Endometrial microvascular endothelial cells (primary cell): ENCODE results near the gene USH2A. TPM values are rescaled to one million over a fixed set of nuclear protein-coding genes. Genes with fewer than 3 reads are reported as not detected.

Experiments used
- in situ Hi-C: cut with HindIII; loops from 2 replicates; pipeline ENCODE4 v1.10.0; 2017; ENCODE audit warnings: low sequenced_read_pairs, low pct_unique_long_range_greater_than_20kb; ENCODE audit errors: inconsistent ontology term
- total RNA-seq: library from RNA; depleted of rRNA; stranded (reverse); fragments of >200 nt; gene quantifications from one replicate; pipeline ENCODE4 v1.2.3, GENCODE V29; 2015; ENCODE audit errors: inconsistent ontology term

Gene USH2A
- not detected for total RNA-seq

GRCh38 chr1:216422821-216423520 is at the start of gene USH2A:
TSS of gene USH2A (minus strand) at chr1:216423448. CDS start at chr1:216422336, 1,112 bp downstream.
- in situ Hi-C loops = no loop called here

- in situ Hi-C loops = no loop called here
Observed at GRCh38 chr1:216466162-216466801, 43.0 kb upstream of the USH2A start.

DNA sequence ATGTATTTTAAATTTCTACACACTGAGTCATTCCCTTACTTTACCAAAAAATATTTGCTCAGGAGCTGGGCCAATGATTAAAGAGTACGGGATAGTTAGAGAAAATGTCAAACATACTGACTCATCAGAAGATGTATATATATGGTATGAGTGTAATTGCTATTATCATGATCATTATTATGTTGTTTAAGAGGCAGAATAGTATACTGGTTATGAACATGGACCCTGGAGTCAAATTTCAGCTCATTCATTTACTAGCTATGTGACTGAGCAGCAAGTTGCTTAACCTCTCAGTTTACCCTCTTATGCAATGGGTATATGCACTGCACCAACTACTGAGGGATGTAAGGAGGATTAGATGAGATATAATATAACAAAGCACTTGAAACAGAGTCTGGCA is 41.2 kb upstream of the USH2A start:
- in situ Hi-C loops = no loop called here

DNA sequence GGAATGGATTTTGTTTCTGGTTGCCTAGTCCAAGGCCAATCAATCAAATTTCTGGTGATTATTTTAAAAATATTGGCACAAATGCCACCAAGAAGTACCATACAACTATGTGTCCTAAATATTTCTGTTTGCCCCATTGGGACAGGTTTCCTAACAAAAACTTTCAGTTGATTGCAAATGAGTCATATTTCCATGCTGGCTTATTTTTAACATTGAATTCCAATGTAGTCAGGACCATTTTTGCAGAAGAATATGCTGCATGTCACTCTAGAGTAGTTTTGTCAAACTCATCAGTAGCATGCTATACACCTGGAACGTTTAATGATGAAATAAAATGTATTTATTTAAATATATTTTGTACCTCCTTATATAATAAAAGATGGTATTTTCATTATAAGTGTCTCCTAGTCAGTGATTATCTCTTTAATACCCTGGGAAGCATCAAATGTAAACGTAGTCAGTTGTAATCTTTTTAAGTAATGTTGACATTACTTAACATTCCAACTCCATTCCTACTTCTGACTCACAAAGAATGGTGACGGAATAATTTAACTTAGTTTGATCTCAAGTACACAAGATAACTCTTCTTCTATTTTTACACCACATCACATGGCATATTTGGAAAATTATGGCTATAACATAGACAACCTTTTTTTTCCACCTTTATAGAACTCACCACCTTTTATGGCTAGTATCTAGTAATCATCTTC is 39.0 kb upstream of the USH2A start:
- in situ Hi-C loops = no loop called here

- in situ Hi-C loops = no loop called here
Observed at GRCh38 chr1:216461466-216461865, 38.2 kb upstream of the USH2A start.

DNA sequence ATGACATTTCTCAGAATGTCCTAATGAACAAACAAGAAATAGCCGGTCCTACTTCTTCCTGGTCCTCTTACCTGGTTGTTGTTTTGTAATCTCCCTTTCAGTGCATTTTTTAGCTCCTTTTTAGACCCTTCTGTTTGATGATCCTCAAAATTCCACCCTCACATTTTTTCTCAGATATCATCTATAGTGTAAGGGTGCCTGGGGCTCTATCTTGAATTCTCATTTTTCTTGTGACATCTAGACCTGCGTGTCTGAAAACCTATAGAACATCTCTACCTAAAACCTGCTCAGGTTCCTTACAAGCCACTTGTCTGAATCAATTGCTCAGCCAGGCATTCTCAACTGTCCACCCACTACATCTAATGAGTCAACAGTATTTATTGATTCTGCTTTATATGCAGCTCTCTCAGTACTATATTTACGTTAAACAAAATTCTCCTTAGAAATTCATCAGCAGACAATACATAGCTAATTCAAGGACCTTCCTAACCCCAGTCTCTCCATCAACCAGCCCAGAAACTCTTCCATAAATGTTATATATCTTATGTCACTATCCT is 36.5 kb upstream of the USH2A start:
- in situ Hi-C loops = no loop called here

GRCh38 chr1:216458812-216459211 is 35.6 kb upstream of the USH2A start:
- in situ Hi-C loops = no loop called here

- in situ Hi-C loops = no loop called here
Observed at GRCh38 chr1:216457356-216457755, 34.1 kb upstream of the USH2A start.

- in situ Hi-C loops = no loop called here
Observed at GRCh38 chr1:216456682-216457081, 33.4 kb upstream of the USH2A start.

DNA sequence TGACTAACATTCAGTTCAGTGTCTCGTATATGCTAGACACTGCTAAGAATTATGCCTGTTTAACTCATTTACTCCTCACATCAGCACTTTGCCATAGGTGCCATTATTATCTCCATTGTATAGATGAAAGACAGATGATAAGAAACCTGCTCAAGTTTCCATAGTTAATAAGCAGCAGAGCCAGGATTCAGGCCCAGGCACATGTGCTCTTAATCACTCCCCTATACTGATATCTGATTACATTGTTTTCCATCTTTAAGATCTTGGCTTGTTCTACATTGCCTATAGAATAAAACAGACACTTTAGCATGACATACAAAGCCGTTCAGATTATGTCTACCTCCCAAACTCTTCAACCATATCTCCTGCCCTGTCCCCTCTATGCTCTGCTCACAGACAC is 30.5 kb upstream of the USH2A start:
- in situ Hi-C loops = no loop called here

DNA sequence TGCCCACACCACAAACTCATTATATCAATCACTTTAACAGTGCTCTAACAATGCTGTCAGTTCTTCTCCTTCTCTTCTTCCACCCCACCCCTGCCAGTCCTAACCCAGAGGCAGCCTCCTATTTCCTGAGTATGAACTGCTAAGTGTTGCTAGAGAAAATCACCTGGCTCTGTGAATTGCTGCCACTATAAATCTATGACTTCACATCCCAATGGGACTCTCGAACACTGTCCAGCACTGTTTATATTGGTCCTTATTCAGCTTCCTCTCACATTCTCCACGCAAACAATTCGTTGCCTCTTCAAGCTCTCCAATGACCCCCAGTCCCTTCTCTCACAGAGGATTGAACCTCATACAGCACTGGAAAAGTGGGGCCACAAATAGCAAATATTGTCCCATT is 27.0 kb upstream of the USH2A start:
- in situ Hi-C loops = no loop called here

DNA sequence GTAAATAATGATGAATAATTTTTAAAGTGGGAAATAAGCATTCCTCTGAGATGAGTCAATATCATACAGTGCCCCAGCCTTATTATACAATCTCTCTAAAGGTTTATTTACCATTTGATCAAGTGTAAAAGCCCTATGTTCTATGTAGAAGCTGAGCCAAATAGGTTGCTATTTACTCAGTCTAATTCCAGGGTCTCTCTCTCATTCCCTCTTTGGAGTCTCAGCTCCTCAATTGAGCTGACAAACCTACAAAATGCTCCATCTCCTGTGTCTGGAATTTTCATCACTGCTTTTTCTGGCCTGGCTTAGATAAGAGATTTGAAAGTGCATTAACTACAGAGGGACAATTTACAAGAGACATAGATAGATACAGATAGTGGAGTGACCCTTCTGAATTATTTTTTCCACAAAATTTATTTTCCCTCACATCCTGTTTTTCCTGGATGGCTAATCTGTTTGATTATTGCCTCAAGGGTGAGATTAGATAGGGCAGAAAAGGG is 24.8 kb upstream of the USH2A start:
- in situ Hi-C loops = no loop called here

DNA sequence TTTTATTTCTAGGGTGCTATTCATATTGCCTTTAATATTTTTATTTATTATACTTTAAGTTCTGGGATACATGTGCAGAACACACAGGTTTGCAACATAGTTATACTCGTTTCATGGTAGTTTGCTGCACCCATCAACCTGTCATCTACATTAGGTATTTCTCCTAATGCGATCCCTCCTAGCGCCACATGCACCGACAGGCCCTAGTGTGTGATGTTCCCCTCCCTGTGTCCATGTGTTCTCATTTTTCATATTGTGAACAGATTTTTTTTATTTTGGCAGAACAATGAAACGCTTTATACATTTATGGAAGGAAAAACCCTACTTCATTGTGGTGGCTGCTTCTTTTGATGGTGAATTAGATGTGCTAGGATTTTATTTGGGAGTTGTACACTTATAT is 14.4 kb upstream of the USH2A start:
- in situ Hi-C loops = no loop called here

DNA sequence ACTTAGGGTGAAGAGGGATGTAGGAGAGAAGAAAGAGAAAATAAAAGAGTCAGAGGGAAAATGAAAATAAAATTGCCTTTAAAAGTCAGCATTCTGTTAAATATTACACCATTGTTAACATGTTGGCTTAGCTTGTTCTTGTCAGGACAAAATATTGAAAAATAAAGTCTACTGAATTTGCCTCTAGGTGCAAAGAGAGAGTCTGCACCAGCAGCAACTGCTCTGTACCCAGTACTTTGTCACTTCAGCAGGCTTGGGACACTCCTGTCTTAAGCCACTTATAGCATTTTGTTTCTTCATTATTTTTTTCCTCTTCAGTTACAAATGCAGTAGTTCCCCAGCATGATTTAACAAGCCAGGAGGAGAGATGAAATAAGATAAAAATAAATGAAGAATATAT is 11.0 kb upstream of the USH2A start:
- in situ Hi-C loops = no loop called here

DNA sequence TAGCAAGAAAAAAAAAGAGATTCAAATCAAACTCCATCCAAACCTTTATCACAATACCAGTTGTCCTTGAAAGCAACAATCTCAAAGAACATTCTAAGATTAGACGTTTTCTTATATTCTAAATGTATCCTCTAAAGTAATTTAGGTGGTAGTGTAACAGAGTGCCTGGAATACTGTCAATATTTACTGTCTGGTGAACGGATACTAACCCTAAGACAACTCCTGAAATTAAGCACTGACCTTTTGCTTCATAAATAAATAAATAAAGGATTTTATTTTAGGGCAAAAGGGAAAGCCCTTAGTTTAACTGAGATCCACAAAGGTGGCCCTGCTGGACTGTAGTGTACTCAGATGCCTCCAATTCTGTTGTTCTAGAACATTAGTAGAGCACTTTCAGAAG is 9.9 kb upstream of the USH2A start:
- in situ Hi-C loops = no loop called here

- in situ Hi-C loops = no loop called here
Observed at GRCh38 chr1:216430744-216431143, 7.5 kb upstream of the USH2A start.

GRCh38 chr1:216425577-216425976 is 2.3 kb upstream of the USH2A start:
- in situ Hi-C loops = no loop called here

DNA sequence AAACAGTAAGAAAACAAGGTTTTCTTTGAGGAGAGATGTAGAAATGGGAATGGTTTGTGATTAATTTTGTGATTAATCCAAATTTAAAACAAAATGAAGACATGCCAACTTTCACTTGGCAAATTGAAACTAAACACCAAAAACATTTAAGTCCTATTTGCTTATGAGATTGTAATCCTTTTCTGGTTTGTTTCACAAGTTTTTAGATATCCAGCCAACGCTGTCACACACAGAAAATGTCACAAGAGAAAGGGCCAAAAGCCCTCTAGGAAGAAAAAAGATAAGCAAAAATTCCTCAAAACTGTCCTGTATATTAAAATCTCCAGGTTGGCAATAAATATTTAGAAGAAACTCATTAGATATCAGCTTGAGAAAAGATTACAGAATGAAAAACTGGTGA is 2.5 kb downstream of the USH2A start:
- in situ Hi-C loops = no loop called here

DNA sequence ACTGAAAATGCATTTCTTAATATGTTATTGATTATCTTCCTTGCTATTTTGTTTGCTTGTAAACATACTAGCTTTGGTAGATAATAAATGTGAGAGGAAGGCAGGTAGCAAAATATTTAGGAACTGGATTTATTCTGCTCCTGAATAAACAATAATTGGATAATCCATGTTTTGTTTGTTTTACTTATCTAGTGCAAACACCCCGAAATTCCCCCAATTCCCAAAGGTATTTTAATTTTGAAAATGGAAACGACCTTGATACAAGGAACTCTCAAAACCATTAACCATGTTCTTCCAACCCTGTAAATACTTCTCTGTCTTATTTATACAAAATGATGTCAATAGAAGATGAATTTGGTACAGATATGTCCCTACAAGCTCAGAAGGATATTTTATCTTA is 3.0 kb downstream of the USH2A start:
- in situ Hi-C loops = no loop called here

- in situ Hi-C loops = no loop called here
Observed at GRCh38 chr1:216416488-216416887, 6.8 kb downstream of the USH2A start.
